ENCODE measurements around the gene CENPH. TPM values are rescaled to one million over a fixed set of nuclear protein-coding genes. Genes with fewer than 3 reads are reported as not detected.

Gene CENPH
- total and polyA plus RNA-seq, 2 of the 13 experiments (the other 11 are each of a cell fraction or from before 2014, with no cell fraction given): 11.2 to 28.8 TPM

DNA sequence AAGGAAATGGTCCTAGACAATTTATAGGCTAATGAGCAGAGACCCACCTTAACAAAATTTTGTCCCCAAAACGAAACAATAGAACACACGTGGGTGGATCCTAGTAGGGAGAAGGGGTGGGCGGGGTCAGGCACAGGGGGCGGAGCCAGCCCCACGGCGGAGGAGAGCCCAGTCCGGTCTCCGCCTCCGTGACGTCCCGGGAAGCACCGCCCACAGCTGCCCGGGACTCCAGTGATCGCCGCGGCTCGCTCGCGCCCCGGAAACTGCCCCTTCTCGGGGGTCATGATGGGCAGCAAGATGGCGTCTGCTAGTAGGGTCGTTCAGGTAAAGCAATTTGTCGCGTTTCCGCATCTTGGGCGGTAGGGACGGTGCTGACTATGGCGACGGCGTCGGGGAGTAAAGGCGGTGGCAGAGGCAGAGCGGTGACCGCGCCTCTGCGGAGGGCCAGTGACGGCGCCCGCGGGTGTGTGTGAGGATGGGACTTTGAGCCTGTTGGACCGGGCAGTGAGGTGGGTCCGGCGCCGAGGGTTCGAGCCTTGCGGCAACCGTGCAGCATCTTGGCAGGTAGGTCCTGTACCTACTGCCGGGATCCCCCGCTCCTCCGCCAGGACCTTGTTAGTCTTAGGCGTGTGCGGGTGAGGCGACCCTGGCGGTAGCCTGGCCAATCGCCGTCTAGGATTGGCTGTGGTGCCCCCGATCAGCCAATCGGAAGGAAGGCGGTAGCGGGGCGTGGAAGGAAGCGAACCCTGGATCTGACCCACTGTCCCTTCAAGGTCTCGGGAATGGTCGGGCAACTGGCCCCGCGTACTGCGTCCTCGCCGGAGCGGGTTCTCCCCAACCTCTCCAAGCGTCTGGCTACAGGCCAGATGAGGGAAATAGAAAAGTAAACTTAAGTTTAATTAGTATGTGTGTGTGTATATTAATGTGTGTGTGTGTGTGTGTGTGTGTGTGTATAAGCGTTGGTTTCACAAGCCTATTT is 28.5 kb downstream of the CENPH start (continued):
- TF ChIP-seq, protein P1, sequence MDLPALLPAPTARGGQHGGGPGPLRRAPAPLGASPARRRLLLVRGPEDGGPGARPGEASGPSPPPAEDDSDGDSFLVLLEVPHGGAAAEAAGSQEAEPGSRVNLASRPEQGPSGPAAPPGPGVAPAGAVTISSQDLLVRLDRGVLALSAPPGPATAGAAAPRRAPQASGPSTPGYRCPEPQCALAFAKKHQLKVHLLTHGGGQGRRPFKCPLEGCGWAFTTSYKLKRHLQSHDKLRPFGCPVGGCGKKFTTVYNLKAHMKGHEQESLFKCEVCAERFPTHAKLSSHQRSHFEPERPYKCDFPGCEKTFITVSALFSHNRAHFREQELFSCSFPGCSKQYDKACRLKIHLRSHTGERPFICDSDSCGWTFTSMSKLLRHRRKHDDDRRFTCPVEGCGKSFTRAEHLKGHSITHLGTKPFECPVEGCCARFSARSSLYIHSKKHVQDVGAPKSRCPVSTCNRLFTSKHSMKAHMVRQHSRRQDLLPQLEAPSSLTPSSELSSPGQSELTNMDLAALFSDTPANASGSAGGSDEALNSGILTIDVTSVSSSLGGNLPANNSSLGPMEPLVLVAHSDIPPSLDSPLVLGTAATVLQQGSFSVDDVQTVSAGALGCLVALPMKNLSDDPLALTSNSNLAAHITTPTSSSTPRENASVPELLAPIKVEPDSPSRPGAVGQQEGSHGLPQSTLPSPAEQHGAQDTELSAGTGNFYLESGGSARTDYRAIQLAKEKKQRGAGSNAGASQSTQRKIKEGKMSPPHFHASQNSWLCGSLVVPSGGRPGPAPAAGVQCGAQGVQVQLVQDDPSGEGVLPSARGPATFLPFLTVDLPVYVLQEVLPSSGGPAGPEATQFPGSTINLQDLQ (CRISPR knock-in tag; IDR thresholded peaks at IDR 0.05): no peak; the same call in 1 of the 2 replicates
- no peak for TF ChIP-seq MBD4 (IDR thresholded peaks at IDR 0.05; ENCODE audit: borderline replicate concordance, low read length)
- TF ChIP-seq DPF2 (CRISPR knock-in tag; IDR thresholded peaks at IDR 0.05; ENCODE audit: borderline replicate concordance, low read depth): no peak
- peak; percentile 81; the same call in 1 of the 2 replicates for TF ChIP-seq ZNF296 (CRISPR knock-in tag; conservative IDR thresholded peaks at IDR 0.05)
- no peak for TF ChIP-seq MTA3 (CRISPR knock-in tag; IDR thresholded peaks at IDR 0.05)
- TF ChIP-seq ZNF652 (CRISPR knock-in tag; IDR thresholded peaks at IDR 0.05; ENCODE audit: borderline replicate concordance, low read depth): no peak
- no peak for TF ChIP-seq NR1H2 (CRISPR knock-in tag; IDR thresholded peaks at IDR 0.05; ENCODE audit: borderline replicate concordance, low read depth)
- TF ChIP-seq SPEN (CRISPR knock-in tag; IDR thresholded peaks at IDR 0.05; ENCODE audit: low read depth): peak; percentile 75; the same call in 1 of the 2 replicates
- no peak for TF ChIP-seq GPN1 (CRISPR knock-in tag; IDR thresholded peaks at IDR 0.05; ENCODE audit: borderline replicate concordance)
- no peak for TF ChIP-seq ZNF367 (CRISPR knock-in tag; IDR thresholded peaks at IDR 0.05; ENCODE audit: borderline replicate concordance)
- TF ChIP-seq ZNF891 (CRISPR knock-in tag; IDR thresholded peaks at IDR 0.05): peak; percentile 95
- TF ChIP-seq RFXAP (CRISPR knock-in tag; IDR thresholded peaks at IDR 0.05; ENCODE audit: borderline replicate concordance): peak; percentile 83; the same call in 1 of the 2 replicates
- TF ChIP-seq ZBTB42 (CRISPR knock-in tag; IDR thresholded peaks at IDR 0.05): no peak
- peak; percentile 96 for TF ChIP-seq FOXC1 (CRISPR knock-in tag; IDR thresholded peaks at IDR 0.05; ENCODE audit: borderline replicate concordance)
- peak; percentile 76; the same call in 1 of the 2 replicates for TF ChIP-seq ARNTL (CRISPR knock-in tag; IDR thresholded peaks at IDR 0.05)
- TF ChIP-seq CBX2 (IDR thresholded peaks at IDR 0.05; ENCODE audit: low read depth, low read length): no peak
- TF ChIP-seq CBX2 (CRISPR knock-in tag; IDR thresholded peaks at IDR 0.05; ENCODE audit: low read depth): no peak
- TF ChIP-seq ZC3H4 (CRISPR knock-in tag; IDR thresholded peaks at IDR 0.05; ENCODE audit: borderline replicate concordance): peak; percentile 89; the same call in 1 of the 2 replicates
- TF ChIP-seq RCOR2 (CRISPR knock-in tag; IDR thresholded peaks at IDR 0.05): 0 out of 2 replicates have a peak, but pooled peaks have one; percentile 34
- TF ChIP-seq ZSCAN21 (CRISPR knock-in tag; IDR thresholded peaks at IDR 0.05; ENCODE audit: borderline replicate concordance): peak; percentile 77; the same call in 1 of the 2 replicates
- 0 out of 2 replicates have a peak, but pooled peaks have one; percentile 39 for TF ChIP-seq ZNF256 (CRISPR knock-in tag; conservative IDR thresholded peaks at IDR 0.05)
- TF ChIP-seq CC2D1A (CRISPR knock-in tag; IDR thresholded peaks at IDR 0.05): no peak
- no peak for TF ChIP-seq NFIC (IDR thresholded peaks at IDR 0.05; ENCODE audit: low read length)
- TF ChIP-seq NFRKB (IDR thresholded peaks at IDR 0.05): no peak
- peak; percentile 45; the same call in 1 of the 2 replicates for TF ChIP-seq FOXJ3 (CRISPR knock-in tag; IDR thresholded peaks at IDR 0.05; ENCODE audit: borderline replicate concordance)
- peak; percentile 77; the same call in 1 of the 2 replicates for TF ChIP-seq ZNF552 (CRISPR knock-in tag; IDR thresholded peaks at IDR 0.05; ENCODE audit: borderline replicate concordance)

Data from HepG2 (cell line).